HG03575 (cell line): ENCODE results near the gene MINDY2.
"Not testable (repeated sequence)": the region's sequence is repeated elsewhere in the genome, so short reads cannot be mapped to it uniquely, and the experiment has no call there.

Source experiments
- ATAC-seq: cut with Tn5 transposase; IDR thresholded peaks from one replicate; pipeline ENCODE4 v1.9.1; 2021; ENCODE audit not compliant: unreplicated experiment, insufficient number of reproducible peaks, low FRiP score; ENCODE audit errors: extremely low read depth

The MINDY2 gene

DNA sequence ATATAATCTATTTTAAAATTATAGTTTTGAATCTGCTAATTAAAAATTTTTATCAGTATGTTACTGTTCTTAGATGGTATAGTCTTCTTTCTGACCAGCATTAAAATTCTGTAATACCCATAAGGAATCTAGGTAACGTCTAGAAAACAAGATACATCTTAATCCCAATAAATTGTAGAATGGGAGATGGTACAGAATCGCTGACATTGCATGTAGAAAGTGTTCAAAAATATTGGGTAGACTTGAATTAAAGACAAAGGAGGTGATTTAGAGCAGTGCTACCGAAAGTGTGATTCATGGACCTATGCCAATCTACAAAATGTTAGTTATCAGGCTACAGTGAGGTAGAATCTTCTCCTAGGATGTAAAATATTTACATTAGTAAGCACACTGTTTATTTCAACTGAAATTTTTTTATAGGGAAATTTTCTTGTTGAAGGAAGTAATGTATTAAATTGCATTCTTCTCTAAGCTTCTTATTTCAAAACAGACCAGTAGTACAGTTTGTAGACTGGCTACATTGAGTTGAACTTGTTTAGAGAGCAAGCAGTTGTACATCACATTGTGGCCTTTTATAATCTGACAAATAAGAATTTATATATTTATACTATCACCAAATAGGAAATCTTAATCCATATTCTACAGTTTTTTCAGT is 17.1 kb downstream of the MINDY2 start:
- ATAC-seq, result no peak

DNA sequence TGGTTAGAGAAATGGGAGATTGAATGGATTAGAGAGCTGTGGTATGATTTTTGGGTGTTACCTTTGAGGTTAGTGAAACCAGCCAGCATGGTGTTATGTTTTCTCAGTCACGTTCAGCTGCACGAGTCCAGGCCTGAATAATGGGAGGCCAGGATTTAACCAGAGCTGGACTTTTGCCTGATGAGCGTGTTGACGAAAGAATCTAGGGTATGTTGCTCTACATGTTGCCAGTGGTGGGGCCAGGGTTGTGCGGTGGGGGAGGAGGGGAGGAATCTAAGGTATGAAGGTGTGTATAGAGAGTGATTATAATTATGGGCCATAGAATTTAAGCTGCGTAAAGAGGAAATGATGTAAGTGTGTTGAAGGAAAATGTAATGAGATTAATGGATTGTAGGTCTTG is 22.8 kb downstream of the MINDY2 start:
- no peak for ATAC-seq

DNA sequence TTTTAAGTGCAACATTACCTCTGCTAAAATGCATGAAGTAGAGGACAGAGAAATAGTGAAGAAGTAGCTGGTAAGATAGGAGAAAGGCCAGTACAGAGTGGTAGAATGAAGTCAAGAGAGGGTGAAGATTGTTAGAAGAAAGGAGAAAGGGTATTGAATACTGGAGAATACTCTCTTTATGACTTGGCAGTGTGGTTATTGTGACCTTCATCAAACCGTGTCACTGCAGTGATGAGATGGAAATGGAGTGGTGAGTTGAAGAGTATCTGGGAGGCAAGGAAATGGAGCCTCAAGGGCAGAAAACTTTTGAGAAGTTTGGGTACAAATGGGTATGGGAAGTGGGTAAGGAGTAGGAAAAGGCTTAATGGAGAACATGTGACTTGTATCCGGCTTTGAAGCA is 24.7 kb downstream of the MINDY2 start:
- no peak for ATAC-seq

DNA sequence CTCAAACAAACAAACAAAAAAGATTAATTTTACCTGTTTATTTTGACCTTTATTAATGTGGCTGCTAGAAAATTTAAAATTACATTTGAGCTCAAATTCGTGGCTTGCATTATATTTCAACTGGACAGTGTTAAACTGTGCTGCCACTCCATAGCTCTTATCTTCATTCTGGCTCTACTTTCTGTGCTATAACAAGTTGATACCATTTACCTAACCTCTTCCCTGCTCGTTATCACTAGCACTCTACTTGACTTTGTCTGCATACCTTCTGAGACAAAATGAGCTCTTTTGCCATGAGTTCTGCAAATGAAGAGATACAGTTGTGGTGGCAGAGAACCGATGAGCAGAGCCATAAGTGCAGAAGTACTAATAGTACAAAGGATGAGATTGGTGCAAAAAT is 26.4 kb downstream of the MINDY2 start:
- ATAC-seq, result no peak

DNA sequence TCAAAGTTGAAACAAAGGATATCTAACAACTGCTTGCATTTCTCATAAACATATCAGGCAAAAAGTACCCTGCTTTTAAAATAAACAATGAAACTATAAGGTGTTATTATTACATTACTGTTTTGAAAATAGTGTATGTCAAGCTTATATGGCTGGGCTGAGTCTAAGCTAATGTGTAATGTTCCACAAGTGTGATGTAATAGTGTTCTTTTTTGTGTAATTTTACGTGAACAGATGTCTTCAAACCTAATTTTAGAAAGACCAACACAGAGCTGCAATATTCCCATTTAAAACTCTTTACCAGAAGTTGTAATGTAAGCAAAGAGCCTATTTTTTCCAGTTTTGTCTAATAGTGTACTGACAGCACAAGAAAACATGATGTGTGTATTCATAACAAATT is 34.0 kb downstream of the MINDY2 start:
- no peak for ATAC-seq

DNA sequence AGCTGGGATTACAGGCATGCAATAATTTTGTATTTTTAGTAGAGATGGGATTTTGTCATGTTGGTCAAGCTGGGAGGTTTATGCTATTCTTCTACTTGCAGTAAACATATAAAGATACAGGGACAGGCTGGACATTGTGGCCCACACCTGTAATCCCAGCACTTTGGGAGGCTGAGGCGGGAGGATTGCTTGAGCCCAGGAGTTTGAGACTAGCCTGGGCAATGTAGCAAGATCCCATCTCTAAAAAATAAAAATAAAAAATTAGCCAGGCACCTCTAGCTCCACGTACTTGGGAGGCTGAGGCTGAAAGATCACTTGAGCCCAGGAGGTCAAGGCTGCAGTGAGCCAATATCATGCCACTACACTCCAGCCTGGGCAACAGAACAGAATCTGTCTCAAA is 52.2 kb downstream of the MINDY2 start:
- not testable (repeated sequence) for ATAC-seq

DNA sequence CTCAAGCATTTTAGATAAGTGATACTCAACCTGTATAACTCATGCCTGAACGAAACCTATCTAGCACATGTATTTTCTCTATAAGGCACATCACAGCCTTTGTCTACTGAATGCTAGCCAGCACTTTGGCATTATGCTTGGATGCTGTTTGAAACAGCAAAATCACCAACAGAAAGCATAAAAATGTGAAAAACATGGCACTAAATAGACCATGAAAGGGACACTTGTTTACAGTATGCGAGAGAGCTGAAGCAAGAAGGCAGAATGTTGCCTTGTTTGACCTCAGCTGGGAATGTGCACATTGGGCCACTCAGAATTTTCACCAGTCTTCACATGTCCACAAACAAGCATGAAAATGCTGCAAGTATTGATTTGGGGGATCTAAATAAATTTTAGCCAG is 59.5 kb downstream of the MINDY2 start:
- ATAC-seq, result no peak

DNA sequence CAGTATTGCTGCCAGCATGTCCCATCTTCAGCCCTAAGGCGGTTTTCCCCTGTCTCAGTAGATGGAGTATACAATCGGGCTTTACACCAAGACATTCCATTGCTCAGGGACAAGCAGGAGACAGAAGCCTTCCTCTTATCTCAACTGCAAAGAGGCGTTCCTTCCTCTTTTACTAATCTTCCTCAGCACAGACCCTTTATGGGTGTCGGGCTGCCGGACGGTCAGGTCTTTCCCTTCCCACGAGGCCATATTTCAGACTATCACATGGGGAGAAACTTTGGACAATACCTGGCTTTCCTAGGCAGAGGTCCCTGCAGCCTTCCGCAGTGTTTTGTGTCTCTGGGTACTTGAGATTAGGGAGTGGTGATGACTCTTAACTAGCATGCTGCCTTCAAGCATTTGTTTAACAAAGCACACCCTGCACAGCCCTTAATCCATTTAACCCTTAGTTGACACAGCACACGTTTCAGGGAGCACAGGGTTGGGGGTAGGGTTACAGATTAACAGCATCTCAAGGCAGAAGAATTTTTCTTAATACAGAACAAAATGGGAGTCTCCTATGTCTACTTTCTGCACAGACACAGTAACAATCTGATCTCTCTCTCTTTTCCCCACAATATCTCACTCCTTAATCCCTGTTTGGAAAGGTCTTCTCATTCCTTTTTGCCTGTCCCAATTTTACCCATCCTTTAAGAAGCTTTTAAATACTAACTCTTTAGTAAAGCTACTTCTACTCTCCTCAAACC is 62.8 kb downstream of the MINDY2 start:
- not testable (repeated sequence) for ATAC-seq

DNA sequence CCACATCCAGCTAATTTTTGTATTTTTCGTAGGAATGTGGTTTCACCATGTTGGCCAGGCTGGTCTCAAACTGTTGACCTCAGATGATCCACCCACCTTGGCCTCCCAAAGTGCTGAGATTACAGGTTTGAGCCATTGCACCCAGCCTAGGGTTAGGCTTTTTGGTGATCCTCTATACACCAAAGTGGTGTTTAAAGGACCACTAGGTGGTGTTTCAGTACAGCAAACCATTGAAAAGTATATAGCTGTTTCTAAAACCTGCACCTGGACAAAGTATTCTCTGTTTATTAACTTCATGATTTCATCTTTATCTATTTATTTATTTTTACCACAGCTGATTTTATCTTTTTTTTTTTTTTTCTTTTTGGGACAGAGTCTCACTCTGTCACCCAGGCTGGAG is 68.4 kb downstream of the MINDY2 start:
- no peak for ATAC-seq

DNA sequence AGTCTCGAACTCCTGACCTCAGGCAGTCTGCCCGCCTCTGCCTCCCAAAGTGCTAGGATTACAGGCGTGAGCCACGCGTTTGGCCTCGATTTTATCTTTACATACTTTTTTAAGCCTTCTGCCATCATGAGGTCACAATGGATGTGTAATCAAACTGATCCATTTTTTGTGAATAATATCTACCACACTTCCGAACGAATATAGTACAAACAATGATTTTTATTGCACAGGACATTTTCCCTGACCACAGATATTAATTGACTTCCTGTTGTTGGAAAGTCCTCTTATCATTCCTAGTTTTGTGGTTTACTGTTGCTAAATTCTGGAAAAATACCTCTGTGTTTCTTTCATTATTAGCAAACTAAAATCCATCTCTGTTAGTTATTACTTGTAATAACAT is 68.9 kb downstream of the MINDY2 start:
- ATAC-seq, result no peak

DNA sequence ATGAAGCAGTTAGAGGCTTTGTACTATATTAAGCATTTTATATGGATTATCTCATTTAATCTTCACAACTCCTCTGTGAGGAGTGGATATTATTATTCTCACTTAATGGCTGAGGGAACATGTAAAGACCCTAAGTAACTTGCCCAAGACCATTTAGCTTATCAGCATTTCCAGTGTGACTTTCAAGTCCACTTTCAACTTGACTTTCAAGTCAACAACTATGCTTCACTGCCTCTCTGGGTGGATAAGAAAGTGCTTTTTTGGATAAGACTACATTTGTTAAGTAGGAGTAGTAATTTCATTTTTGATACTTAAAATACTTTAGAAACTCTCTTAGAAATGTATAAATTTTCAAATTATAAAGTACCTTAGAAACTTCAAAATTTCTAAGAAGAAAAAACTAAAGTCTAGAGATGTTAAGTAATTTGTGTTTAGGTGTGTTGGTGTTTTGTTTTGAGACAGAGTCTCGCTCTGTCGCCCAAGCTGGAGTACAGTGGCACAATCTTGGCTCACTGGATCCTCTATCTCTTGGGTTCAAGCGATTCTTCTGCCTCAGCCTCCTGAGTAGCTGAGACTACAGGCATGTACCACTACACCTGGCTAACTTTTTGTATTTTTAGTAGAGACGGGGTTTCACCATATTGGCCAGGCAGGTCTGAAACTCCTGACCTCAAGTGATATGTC is 71.8 kb downstream of the MINDY2 start:
- no peak for ATAC-seq

DNA sequence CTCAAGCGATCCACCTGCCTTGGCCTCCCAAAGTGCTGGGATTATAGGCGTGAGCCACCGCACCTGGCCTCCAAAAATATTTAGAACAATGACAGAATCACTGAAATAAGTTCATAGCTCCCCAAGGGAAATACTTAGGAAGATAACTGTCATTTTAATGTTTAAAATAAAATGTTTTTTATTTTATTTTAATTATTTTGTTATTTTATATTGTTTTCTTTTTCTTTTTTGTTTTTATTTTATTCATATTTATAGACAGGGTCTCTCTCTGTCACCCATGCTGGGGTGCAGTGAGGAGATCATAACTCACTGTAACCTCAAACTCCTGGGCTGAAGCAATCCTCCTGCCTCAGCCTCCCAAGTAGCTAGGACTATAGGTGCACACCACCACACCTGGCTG is 80.1 kb downstream of the MINDY2 start:
- not testable (repeated sequence) for ATAC-seq

DNA sequence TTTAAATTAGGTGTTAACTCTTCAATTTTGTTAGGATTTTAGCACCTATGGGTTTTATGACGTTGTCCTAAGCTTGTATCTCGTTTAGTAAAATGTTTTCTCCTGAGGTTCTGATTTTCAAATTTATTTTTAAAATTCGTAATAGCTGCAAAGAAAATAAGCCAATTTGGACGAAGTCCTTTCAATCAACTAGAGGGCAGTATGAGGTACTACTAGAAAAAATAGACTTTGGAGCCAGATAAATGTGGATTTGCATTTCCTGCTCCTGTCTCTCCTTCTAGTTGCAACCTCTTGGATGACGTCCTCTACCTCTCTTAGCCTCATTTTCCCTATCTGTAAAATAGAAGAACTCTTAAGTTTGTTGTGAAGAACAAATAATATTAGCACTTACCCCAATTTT is 81.2 kb downstream of the MINDY2 start:
- no peak for ATAC-seq

DNA sequence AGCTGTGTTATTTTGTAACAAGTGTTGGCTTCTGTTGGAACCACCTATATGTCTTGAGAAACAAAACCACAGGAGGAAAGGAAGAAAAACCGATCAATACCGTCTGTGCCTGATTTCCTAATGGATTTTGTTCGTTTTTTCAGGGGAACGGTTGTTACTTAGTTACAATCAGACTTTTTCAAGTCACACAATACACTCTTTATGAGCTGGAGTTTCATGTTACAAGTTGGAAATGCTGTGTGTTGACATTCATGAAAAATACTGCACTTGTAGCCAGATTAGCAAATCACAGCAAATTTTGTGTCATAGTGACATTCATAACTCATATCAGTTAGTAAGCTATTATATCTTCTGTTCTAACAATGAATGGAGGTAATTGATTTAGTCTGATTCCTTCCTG is 83.5 kb downstream of the MINDY2 start:
- ATAC-seq, result no peak

DNA sequence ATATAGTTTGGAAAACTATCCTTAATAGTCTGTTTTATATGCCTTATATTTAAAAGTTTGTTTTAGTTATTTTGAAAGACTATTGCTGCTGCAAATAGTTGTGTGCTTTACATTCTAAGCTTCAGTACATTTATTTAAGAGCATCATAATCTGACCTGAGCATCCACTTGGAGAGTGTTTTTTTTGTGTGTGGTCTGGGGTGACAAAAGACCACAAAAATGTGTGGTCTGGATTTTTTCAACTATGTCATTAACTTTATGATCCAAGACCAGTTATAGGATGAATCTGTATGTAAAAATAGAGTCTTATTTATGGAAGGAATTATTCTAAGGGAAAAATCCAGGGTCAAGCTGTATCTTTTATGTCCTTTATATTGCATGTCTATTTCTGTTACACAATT is 85.0 kb downstream of the MINDY2 start:
- no peak for ATAC-seq

DNA sequence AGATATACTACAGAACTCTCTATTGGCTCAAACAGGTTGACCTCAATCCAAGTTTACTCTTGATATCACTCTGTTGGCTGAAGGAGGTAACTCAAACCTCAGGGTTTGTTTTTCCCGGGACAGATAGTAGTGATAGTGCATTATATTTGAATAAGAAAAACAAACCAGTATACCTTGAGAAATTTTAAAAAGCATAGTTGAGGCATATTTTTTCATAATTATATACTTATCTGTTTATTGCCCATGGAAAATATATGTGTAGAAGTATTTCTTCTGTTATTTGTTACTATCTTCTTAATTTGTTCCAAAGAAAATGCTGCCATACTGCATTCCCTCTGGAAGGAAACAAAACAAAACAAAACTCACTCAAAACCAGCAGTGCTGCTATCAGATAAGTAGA is 85.5 kb downstream of the MINDY2 start:
- ATAC-seq, result not testable (repeated sequence)

DNA sequence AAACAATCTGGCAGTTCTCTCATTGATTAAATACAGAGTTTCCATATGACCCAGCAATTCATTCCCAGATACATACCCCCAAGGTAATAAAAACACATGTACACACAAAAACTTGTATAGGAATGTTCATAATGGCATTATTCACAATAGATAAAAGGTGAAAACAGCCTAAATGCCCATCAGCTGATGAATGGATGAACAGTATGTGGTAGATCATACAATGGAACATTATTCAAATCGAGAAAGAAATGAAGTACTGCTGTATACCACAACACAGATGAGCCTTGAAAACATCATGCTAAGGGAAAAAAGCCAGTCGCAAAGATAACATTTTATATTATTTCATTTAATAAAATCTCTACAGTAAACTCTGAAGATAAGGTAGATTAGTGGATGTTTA is 91.2 kb downstream of the MINDY2 start:
- ATAC-seq, result no peak

DNA sequence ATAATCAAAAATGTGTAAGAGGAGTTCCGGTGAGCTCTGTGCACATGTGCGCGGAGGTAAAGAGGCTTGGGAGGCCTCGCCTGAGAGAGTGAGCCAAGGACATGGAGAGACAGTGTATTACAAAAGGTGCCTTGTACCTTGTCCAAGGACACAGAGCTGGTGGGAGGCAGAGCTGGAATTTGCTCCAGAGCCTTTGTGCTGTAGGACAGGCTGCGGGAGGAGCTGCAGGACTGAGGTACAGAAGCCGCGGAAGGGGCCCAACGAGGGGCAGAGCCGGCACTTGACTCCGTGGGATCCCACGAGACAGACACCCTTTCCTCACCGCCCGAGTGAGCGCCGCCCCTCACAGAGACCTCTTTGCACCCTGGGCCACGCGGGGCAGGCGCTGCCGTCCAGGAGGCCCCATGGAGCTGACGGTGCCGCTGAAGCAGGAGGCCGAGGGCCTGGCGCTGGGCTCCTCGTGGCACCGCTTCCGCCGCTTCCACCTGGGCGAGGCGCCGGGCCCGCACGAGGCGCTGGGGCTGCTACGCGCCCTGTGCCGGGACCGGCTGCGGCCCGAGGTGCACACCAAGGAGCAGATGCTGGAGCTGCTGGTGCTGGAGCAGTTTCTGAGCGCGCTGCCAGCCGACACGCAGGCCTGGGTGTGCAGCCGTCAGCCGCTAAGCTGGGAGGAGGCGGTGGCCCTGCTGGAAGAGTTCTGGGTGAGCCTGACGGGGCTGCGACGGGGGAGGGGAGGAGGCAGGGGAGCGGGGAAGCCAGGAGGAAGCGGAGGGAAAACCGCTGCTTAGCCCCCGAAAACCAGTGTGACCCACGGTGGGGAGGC is 93.7 kb downstream of the MINDY2 start:
- no peak for ATAC-seq

DNA sequence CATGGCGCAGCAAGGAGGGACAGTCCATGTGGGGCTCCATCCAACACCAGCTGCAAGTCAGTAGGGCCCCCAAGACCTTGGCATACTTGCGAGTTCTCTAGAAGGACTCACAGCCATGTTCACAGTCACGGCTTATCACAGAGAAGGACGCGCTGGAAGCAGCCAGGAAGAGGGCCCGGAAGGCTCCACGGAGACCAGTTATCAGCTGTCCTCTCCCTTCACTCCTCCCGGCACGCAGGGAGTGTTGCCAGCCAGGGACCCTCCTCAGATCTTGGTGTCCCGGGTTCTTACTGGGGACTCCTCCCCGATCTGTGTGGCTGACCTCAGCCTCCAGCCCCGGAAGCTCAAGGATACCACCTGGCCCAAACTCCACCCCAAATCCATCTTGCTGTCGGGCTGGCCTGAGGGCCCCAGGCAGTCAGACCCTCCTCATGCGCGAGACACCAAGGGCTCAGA is 94.4 kb downstream of the MINDY2 start:
- ATAC-seq, result no peak
